ENCODE data around the gene LSM10. TPM values are rescaled to one million over a fixed set of nuclear protein-coding genes. Genes with fewer than 3 reads are reported as not detected.

Gene LSM10
- total and polyA plus RNA-seq, 2 of the 4 experiments (the other 2 are of a cell fraction): 11.7 to 78.9 TPM

- H3K4ac ChIP-seq (ENCODE audit: low read depth, low read length): peak overlapping the region; percentile 100
- H3K14ac ChIP-seq (replicated peaks; ENCODE audit: low read depth, low read length): peak overlapping the region; percentile 92
- peak overlapping the region; percentile 99 for H2BK120ac ChIP-seq (ENCODE audit: low read depth, low read length)
- intact Hi-C loops (cut with micrococcal nuclease): loop anchor here (2.0 kb wide), 1 partner anchor 16 kb away; no protein-coding TSS in a partner anchor
- H3K4me3 ChIP-seq (ENCODE audit: insufficient read depth, low read depth, low read length): no peak overlapping the region
- ATAC-seq (ENCODE audit: low read depth) (peak; percentile 19), DNase-seq (peak; percentile 79)
- in situ Hi-C loops (cut with MboI; ENCODE audit: low sequenced_read_pairs): no loop called here
- dilution Hi-C loops (cut with HindIII; ENCODE audit: low sequenced_read_pairs, unreplicated experiment): no loop called here
- H3K56ac ChIP-seq (ENCODE audit: extremely low read depth, insufficient read depth, low read length): peak overlapping the region; percentile 74
- WGBS, 2 experiments (ENCODE audit: extremely low coverage in 2 of 2, insufficient read length in 1 of 2): 54% methylated on average over 7 of the region's 15 CpGs; no CpG with 5 or more reads in 1 of the 2 experiments
- no TSS peak for BruUV-seq (replicated peaks)
- peak overlapping the region; percentile 100 for H2AK9ac ChIP-seq (replicated peaks; ENCODE audit: low read depth, low read length, poor library complexity)
- peaks cover 39% of the 10 kb centered on the region for H3K9me1 ChIP-seq (ENCODE audit: insufficient read depth, low read length)
- H3K9ac ChIP-seq (ENCODE audit: low read depth, low read length): peak overlapping the region; percentile 15; the same call in 1 of the 2 replicates
- H2BK20ac ChIP-seq (ENCODE audit: low read depth, low read length): peak overlapping the region; percentile 98
- peak overlapping the region; percentile 56 for H2AFZ ChIP-seq (replicated peaks; ENCODE audit: low read length, poor library complexity)
- H3K23ac ChIP-seq (ENCODE audit: low read depth, low read length): peak overlapping the region; percentile 99
- no peaks in the 10 kb centered on the region for H3K9me3 ChIP-seq (ENCODE audit: control insufficient read depth, insufficient read depth, low read length)
- ChIA-PET CTCF (interaction anchor here (1.1 to 3.2 kb wide), 3 partner anchors 11 to 67 kb away, joined by 3 to 18 read pairs (median 4); partner anchors contain the start of gene EVA1B), POLR2A (ENCODE audit: unreplicated experiment) (interaction anchor here (0.5 to 1.7 kb wide), 2 partner anchors 204 to 207 kb away, joined by 3 to 5 read pairs; partner anchors contain the start of gene TRAPPC3)
- H3K4me1 ChIP-seq (ENCODE audit: control insufficient read depth, insufficient read depth, low read length): peaks cover 45% of the 10 kb centered on the region
- no peaks in the 10 kb centered on the region for H3K27me3 ChIP-seq (ENCODE audit: control insufficient read depth, insufficient read depth, low read length)
- H4K5ac ChIP-seq (ENCODE audit: low read depth, low read length): peak overlapping the region; percentile 79
- H4K8ac ChIP-seq (ENCODE audit: low read depth in 2 of 2, low read length in 2 of 2): peak overlapping the region; percentile 78 to 98
- H3K36me3 ChIP-seq (ENCODE audit: control insufficient read depth, insufficient read depth, low read length): peaks cover 46% of the 10 kb centered on the region
- H2BK5ac ChIP-seq (ENCODE audit: low read depth, low read length, poor library complexity, severe bottlenecking): peak overlapping the region; percentile 99
- peak overlapping the region; percentile 93 for H2BK15ac ChIP-seq (ENCODE audit: low read depth, low read length)
- H3K79me1 ChIP-seq (ENCODE audit: low read depth in 1 of 2, low read length in 2 of 2): peaks cover 15 to 76% of the 10 kb centered on the region in 2 experiments; a peak in 3 of 4 replicates
- peak overlapping the region; percentile 99 for H2AK5ac ChIP-seq (ENCODE audit: low read depth, low read length)
- no peaks in the 10 kb centered on the region for H4K20me1 ChIP-seq (ENCODE audit: insufficient read depth, low read length)
- H3K4me2 ChIP-seq (ENCODE audit: low read depth, low read length): peak overlapping the region; percentile 36; the same call in 1 of the 2 replicates
- H3K18ac ChIP-seq (ENCODE audit: low read depth, low read length): peak overlapping the region; percentile 79
- no peak for TF ChIP-seq SMC3 (IDR thresholded peaks at IDR 0.05; ENCODE audit: low read depth, low read length)
- TF ChIP-seq MAZ (IDR thresholded peaks at IDR 0.05; ENCODE audit: borderline replicate concordance, low read depth, low read length): 0 out of 2 replicates have a peak, but pooled peaks have one; percentile 6
- TF ChIP-seq FOS (IDR thresholded peaks at IDR 0.05; ENCODE audit: low read depth, low read length): peak; percentile 57
- TF ChIP-seq MXI1 (IDR thresholded peaks at IDR 0.05; ENCODE audit: borderline replicate concordance, low read depth, low read length): no peak
- peak overlapping the region; percentile 100 for H4K91ac ChIP-seq (ENCODE audit: insufficient read depth, low read depth, low read length)
- H3K27ac ChIP-seq (ENCODE audit: insufficient read depth, low read length): peak overlapping the region; percentile 91
These were observed 44.5 kb downstream of the LSM10 start for GRCh38 chr1:36352910-36353878.
